HL-60 (cell line): ENCODE data around the gene ELP2.

Experiments
- GABPA ChIP-seq: IDR thresholded peaks from 2 replicates; pipeline ENCODE4 v1.6.1; 2012; ENCODE audit warnings: low read depth
- POLR2AphosphoS5 ChIP-seq: IDR thresholded peaks from 2 replicates; pipeline ENCODE4 v1.6.1; 2012; ENCODE audit warnings: low read depth
- SPI1 ChIP-seq: IDR thresholded peaks from 2 replicates; pipeline ENCODE4 v1.6.1; 2012; ENCODE audit warnings: low read depth, mild to moderate bottlenecking, borderline replicate concordance
- TF ChIP-seq, protein P1 (sequence below): IDR thresholded peaks from one replicate; pipeline ENCODE4 v1.5.1; 2011; ENCODE audit warnings: low read length, control low read depth, inconsistent platforms; ENCODE audit not compliant: insufficient read depth
- TF ChIP-seq, protein P2 (sequence below): IDR thresholded peaks from 2 replicates; pipeline ENCODE4 v1.6.1; 2012; ENCODE audit warnings: low read depth; ENCODE audit not compliant: insufficient replicate concordance

DNA sequence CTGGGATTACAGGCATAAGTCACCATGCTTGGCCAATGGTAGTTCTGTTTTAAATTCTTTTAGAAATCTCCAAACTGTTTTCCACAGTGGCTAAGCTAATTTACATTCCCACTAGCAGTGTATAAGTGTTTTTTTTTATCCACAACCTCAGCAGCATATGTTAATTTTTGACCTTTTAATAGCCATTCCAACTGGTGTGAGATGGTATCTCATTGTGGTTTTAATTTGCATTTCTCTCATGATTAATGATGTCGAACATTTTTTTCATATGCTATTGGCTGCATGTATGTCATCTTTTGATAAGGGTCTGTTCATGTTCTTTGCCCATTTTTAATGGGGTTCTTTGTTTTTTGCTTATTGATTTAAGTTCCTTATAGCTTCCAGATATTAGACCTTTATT lies 77.6 kb downstream of the ELP2 start:
- TF ChIP-seq, protein P1, sequence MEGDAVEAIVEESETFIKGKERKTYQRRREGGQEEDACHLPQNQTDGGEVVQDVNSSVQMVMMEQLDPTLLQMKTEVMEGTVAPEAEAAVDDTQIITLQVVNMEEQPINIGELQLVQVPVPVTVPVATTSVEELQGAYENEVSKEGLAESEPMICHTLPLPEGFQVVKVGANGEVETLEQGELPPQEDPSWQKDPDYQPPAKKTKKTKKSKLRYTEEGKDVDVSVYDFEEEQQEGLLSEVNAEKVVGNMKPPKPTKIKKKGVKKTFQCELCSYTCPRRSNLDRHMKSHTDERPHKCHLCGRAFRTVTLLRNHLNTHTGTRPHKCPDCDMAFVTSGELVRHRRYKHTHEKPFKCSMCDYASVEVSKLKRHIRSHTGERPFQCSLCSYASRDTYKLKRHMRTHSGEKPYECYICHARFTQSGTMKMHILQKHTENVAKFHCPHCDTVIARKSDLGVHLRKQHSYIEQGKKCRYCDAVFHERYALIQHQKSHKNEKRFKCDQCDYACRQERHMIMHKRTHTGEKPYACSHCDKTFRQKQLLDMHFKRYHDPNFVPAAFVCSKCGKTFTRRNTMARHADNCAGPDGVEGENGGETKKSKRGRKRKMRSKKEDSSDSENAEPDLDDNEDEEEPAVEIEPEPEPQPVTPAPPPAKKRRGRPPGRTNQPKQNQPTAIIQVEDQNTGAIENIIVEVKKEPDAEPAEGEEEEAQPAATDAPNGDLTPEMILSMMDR, result no peak
- TF ChIP-seq POLR2AphosphoS5 (no peak), GABPA (no peak), SPI1 (no peak)
- TF ChIP-seq, protein P2, sequence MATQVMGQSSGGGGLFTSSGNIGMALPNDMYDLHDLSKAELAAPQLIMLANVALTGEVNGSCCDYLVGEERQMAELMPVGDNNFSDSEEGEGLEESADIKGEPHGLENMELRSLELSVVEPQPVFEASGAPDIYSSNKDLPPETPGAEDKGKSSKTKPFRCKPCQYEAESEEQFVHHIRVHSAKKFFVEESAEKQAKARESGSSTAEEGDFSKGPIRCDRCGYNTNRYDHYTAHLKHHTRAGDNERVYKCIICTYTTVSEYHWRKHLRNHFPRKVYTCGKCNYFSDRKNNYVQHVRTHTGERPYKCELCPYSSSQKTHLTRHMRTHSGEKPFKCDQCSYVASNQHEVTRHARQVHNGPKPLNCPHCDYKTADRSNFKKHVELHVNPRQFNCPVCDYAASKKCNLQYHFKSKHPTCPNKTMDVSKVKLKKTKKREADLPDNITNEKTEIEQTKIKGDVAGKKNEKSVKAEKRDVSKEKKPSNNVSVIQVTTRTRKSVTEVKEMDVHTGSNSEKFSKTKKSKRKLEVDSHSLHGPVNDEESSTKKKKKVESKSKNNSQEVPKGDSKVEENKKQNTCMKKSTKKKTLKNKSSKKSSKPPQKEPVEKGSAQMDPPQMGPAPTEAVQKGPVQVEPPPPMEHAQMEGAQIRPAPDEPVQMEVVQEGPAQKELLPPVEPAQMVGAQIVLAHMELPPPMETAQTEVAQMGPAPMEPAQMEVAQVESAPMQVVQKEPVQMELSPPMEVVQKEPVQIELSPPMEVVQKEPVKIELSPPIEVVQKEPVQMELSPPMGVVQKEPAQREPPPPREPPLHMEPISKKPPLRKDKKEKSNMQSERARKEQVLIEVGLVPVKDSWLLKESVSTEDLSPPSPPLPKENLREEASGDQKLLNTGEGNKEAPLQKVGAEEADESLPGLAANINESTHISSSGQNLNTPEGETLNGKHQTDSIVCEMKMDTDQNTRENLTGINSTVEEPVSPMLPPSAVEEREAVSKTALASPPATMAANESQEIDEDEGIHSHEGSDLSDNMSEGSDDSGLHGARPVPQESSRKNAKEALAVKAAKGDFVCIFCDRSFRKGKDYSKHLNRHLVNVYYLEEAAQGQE, result no peak
